Esophagus muscularis mucosa (tissue), 4 donors: ENCODE measurements around the gene EIF3I.

ENCODE experiments used
- EP300 ChIP-seq: sonication (generic); formaldehyde crosslinking; IDR thresholded peaks from one replicate; pipeline ENCODE4 v1.6.1; 2017; ENCODE audit warnings: antibody characterized with exemption
- POLR2A ChIP-seq: fragments of 450-650 bp; IDR thresholded peaks from one replicate; pipeline ENCODE4 v1.6.1; 2017; ENCODE audit warnings: antibody characterized with exemption, moderate library complexity, mild to moderate bottlenecking, low read depth
- POLR2AphosphoS5 ChIP-seq, 2 donors: sonication (generic); formaldehyde crosslinking; IDR thresholded peaks; one replicate each; pipeline ENCODE4 v1.6.1; 2017; ENCODE audit warnings: antibody characterized with exemption in 2 of 2
- TF ChIP-seq, protein P1 (sequence below), 3 experiments: fragments of 200-600 bp in 2 of 3; fragments of 450-650 bp in 1 of 3; sonication (generic) in 2 of 3; IDR thresholded peaks; one replicate each; pipeline ENCODE4 v1.5.1; 2017 to 2019; ENCODE audit warnings: antibody characterized with exemption in 3 of 3, mild to moderate bottlenecking in 2 of 3, moderate library complexity in 1 of 3

DNA sequence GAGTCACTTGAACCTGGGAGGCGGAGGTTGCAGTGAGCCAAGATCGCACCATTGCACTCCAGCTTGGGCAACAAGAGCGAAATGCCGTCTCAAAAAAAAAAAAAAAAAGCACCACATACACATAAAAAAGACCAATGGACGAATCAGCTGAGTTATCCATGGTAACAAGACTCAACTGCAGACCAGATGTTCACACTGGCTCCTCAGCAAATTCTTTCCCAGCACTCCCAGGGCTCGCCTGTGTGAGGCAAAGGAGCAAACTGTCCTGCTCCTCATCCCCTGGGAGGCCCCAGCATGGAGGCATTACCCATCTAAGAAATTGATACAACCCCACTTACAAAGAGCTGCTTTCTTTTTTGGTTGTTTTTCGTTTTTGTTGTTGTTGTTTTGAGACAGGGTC, 3.2 kb upstream of the EIF3I start:
- TF ChIP-seq, protein P1, sequence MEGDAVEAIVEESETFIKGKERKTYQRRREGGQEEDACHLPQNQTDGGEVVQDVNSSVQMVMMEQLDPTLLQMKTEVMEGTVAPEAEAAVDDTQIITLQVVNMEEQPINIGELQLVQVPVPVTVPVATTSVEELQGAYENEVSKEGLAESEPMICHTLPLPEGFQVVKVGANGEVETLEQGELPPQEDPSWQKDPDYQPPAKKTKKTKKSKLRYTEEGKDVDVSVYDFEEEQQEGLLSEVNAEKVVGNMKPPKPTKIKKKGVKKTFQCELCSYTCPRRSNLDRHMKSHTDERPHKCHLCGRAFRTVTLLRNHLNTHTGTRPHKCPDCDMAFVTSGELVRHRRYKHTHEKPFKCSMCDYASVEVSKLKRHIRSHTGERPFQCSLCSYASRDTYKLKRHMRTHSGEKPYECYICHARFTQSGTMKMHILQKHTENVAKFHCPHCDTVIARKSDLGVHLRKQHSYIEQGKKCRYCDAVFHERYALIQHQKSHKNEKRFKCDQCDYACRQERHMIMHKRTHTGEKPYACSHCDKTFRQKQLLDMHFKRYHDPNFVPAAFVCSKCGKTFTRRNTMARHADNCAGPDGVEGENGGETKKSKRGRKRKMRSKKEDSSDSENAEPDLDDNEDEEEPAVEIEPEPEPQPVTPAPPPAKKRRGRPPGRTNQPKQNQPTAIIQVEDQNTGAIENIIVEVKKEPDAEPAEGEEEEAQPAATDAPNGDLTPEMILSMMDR (IDR thresholded peaks at IDR 0.05) = no peak
- TF ChIP-seq EP300 (no peak), POLR2AphosphoS5 (IDR thresholded peaks at IDR 0.05) (no peak), POLR2A (no peak)
